DOHH2 (cell line): ENCODE measurements around the gene AP1G2.
A peak's percentile ranks its signal among the peaks of the same experiment; 100 is the strongest.

Experiments
- H3F3A ChIP-seq: fragments of 200-600 bp; sonication (generic), shearing (Covaris generic); 2 replicates; pipeline ENCODE4 v1.6.0; 2016; ENCODE audit warnings: antibody characterized with exemption, mild to moderate bottlenecking; ENCODE audit not compliant: control insufficient read depth, insufficient read depth
- H3K27ac ChIP-seq: fragments of 200-600 bp; sonication (generic); 2 replicates; pipeline ENCODE4 v1.5.1; 2014; ENCODE audit warnings: low read depth, mild to moderate bottlenecking, low read length, moderate library complexity
- H3K27me3 ChIP-seq: fragments of 200-600 bp; sonication (generic); 2 replicates; pipeline ENCODE4 v1.6.1; 2014; ENCODE audit warnings: mild to moderate bottlenecking, low read length, mixed read lengths; ENCODE audit not compliant: control insufficient read depth
- H3K36me3 ChIP-seq: fragments of 200-600 bp; sonication (generic); 2 replicates; pipeline ENCODE4 v1.6.1; 2014; ENCODE audit warnings: mild to moderate bottlenecking, low read length, moderate library complexity, mixed read lengths; ENCODE audit not compliant: control insufficient read depth
- H3K4me1 ChIP-seq: fragments of 200-600 bp; sonication (generic); 2 replicates; pipeline ENCODE4 v1.6.1; 2014; ENCODE audit warnings: mild to moderate bottlenecking, low read length, mixed read lengths; ENCODE audit not compliant: control insufficient read depth
- H3K4me2 ChIP-seq: fragments of 200-600 bp; sonication (generic); 2 replicates; pipeline ENCODE4 v1.6.0; 2014; ENCODE audit warnings: mild to moderate bottlenecking, low read length, moderate library complexity
- H3K4me3 ChIP-seq: fragments of 200-600 bp; sonication (generic); 2 replicates; pipeline ENCODE4 v1.5.1; 2014; ENCODE audit warnings: mild to moderate bottlenecking, low read length, mixed read lengths
- H3K79me2 ChIP-seq: fragments of 200-600 bp; sonication (generic); 2 replicates; pipeline ENCODE4 v1.6.1; 2014; ENCODE audit warnings: mild to moderate bottlenecking, low read length, mixed read lengths; ENCODE audit not compliant: control insufficient read depth
- H3K9me2 ChIP-seq: fragments of 200-600 bp; sonication (generic); replicated peaks from 2 replicates; pipeline ENCODE4 v1.6.1; 2014; ENCODE audit warnings: mild to moderate bottlenecking, low read length, mixed read lengths; ENCODE audit not compliant: control insufficient read depth
- H3K9me3 ChIP-seq: fragments of 200-600 bp; sonication (generic); 2 replicates; pipeline ENCODE4 v1.6.1; 2014; ENCODE audit warnings: antibody characterized with exemption, low read length, mixed read lengths; ENCODE audit not compliant: control insufficient read depth, insufficient read depth
- H4K20me1 ChIP-seq: fragments of 200-600 bp; sonication (generic); 2 replicates; pipeline ENCODE4 v1.6.0; 2014; ENCODE audit warnings: low read depth, mild to moderate bottlenecking, antibody characterized with exemption, low read length, moderate library complexity; ENCODE audit not compliant: control insufficient read depth, insufficient read depth
- EZH2phosphoT487 ChIP-seq: fragments of 200-600 bp; sonication (generic); IDR thresholded peaks from 2 replicates; pipeline ENCODE4 v1.6.1; 2017; ENCODE audit warnings: borderline replicate concordance, mild to moderate bottlenecking, antibody characterized with exemption, low read length, moderate library complexity, mixed read lengths
- TF ChIP-seq, protein P1 (sequence below): fragments of 200-600 bp; sonication (generic); IDR thresholded peaks from one replicate; pipeline ENCODE4 v1.5.1; 2014; ENCODE audit warnings: antibody characterized with exemption, mild to moderate bottlenecking, low read depth, low read length; ENCODE audit not compliant: poor library complexity, severe bottlenecking

AP1G2 gene

DNA sequence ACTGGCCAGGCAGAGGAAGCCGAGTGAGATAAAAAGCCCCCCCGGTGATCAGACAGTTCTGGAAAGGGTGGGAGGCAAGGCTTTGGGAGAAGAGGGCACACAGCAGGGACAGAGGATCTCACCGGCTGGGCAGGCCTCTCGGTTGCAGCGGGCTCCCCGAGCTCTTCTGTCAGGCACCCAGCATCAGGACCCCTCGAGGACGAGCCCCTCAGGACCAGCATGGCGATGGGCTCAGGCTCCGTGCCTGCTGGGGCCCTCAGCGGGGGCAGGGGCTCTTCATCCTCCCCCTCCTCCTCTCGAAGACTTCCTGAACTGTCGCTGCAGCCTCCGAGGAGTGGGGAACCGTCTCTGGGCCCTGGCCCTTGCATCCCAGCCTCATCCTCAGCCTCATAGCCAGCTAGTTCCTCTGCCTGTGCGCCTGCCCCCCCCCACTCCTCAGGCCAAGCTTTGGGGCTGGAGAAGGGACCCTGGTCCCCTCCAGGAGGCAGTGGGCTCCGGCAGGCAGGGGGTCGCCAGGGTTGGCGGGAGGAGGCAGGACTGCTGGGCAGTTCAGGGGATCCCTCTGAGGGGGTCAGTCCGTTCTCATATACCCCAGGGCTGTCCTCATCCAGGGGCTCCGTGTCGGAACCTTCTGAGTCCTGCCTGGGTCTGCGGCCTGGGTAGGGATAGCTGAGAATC is 3.4 kb upstream of the AP1G2 start:
- Histone ChIP-seq H3K79me2 (peaks cover 20% of the 10 kb centered on the region), H3K4me3 (no peak overlapping the region), H3K4me2 (no peak overlapping the region)

DNA sequence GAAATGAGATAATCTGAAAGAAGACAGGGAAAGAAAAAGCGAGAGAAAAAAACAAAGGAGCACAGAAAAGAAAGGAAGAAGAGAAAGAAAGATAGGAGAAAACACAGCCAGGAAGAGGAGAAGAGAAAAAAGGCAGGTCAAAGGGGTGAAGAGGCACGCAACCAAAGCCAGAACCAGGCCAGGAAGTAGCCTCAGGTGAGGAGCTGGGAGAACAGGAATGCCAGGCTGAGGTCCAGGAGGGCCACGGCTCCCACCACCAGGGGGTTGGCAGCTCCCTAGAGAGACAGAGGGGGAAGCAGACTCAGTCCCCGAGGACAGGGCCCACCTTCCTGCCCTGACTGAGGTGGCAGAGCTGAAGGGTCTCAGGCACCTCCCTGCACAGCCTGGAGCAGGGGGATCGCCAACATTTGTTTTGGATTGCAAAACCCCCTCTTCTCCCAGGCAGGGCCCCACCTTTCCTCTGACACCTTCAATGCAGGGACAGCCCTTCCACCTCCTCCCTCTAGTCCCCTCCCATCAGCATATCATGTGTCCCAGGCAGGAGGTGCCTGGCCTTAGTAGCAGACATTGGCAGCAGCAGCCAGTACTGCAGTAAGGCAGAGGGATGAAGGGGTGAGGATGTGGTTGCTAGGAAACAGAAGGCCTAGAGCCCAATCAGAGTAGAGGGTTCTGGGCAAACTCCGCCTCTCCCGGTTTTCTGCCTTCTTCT is 2.0 kb upstream of the AP1G2 start:
- H3K79me2 ChIP-seq = peaks cover 26% of the 10 kb centered on the region
- peaks cover 23% of the 10 kb centered on the region for H3K36me3 ChIP-seq
- no peak for TF ChIP-seq EZH2phosphoT487
- TF ChIP-seq, protein P1, sequence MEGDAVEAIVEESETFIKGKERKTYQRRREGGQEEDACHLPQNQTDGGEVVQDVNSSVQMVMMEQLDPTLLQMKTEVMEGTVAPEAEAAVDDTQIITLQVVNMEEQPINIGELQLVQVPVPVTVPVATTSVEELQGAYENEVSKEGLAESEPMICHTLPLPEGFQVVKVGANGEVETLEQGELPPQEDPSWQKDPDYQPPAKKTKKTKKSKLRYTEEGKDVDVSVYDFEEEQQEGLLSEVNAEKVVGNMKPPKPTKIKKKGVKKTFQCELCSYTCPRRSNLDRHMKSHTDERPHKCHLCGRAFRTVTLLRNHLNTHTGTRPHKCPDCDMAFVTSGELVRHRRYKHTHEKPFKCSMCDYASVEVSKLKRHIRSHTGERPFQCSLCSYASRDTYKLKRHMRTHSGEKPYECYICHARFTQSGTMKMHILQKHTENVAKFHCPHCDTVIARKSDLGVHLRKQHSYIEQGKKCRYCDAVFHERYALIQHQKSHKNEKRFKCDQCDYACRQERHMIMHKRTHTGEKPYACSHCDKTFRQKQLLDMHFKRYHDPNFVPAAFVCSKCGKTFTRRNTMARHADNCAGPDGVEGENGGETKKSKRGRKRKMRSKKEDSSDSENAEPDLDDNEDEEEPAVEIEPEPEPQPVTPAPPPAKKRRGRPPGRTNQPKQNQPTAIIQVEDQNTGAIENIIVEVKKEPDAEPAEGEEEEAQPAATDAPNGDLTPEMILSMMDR = no peak
- H3K27ac ChIP-seq = no peak overlapping the region
- H3K27me3 ChIP-seq = no peaks in the 10 kb centered on the region
- H3F3A ChIP-seq = no peaks in the 10 kb centered on the region
- H3K4me2 ChIP-seq = no peak overlapping the region
- peaks cover 24% of the 10 kb centered on the region for H3K4me1 ChIP-seq
- no peaks in the 10 kb centered on the region for H4K20me1 ChIP-seq
- H3K9me2 ChIP-seq = no peaks in the 10 kb centered on the region
- no peak overlapping the region for H3K4me3 ChIP-seq
- no peaks in the 10 kb centered on the region for H3K9me3 ChIP-seq

More for the DNA sequence above, 3.4 kb upstream of the AP1G2 start:
- H3F3A ChIP-seq = no peaks in the 10 kb centered on the region
- no peak for TF ChIP-seq EZH2phosphoT487
- TF ChIP-seq, protein P1 = no peak
- H3K4me1 ChIP-seq = peaks cover 23% of the 10 kb centered on the region
- no peaks in the 10 kb centered on the region for H4K20me1 ChIP-seq
- H3K27ac ChIP-seq = no peak overlapping the region
- peaks cover 9% of the 10 kb centered on the region for H3K36me3 ChIP-seq
- H3K27me3 ChIP-seq = no peaks in the 10 kb centered on the region
- H3K9me2 ChIP-seq = no peaks in the 10 kb centered on the region
- H3K9me3 ChIP-seq = no peaks in the 10 kb centered on the region

DNA sequence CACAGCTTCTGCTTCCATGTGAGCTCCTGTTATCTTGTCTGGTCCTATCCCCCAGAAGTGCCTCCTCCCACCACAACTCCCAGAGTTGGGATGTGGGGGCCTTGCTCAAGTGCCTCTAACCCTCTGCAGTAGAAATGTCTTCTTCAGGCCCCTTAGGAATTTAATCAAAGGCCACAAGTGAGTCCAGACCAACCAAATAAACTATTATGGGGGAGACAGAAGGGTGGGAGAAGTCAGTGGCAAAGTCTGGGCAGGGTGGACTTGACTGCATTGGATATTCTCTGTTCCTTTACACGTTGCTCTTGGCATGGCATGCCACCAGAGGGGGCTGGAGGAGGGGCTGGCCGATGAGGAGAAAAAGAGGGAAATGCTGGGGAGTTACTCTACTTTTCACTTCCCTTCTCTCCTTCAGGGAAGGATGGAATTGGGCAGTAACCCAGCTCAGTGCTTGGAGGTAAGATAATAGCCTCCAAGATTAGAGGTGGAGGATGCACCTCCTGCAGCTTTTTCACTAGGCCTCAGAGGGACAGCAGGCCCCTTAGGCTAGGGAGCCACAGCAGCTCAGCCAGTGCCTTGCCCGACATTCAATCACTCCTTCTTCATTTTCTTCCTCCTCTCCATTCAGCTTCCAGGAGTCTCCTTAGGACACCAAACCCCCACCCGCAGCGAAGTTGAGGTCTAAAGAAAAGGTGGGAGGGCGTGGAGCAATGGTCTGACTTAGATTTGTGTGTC is 1.2 kb upstream of the AP1G2 start:
- Histone ChIP-seq H3K4me1 (peaks cover 24% of the 10 kb centered on the region), H3K27me3 (no peaks in the 10 kb centered on the region), H3K27ac (no peak overlapping the region), H3K9me2 (no peaks in the 10 kb centered on the region), H3K36me3 (peaks cover 31% of the 10 kb centered on the region), H3F3A (no peaks in the 10 kb centered on the region), H3K79me2 (peaks cover 26% of the 10 kb centered on the region), H3K9me3 (no peaks in the 10 kb centered on the region), H4K20me1 (no peaks in the 10 kb centered on the region), H3K4me2 (peak overlapping the region; percentile 79), H3K4me3 (peak overlapping the region; percentile 97)
- TF ChIP-seq, protein P1 = peak; percentile 36
- TF ChIP-seq EZH2phosphoT487 = no peak
